NOMO-1 treated with dmso at 0.1 percent for 144 hours (cell line): Measurements from ENCODE around the gene DNAJC7.
"Not testable (repeated sequence)": the region's sequence is repeated elsewhere in the genome, so short reads cannot be mapped to it uniquely, and the experiment has no call there.

Experiments used
- DNase-seq: peaks from one replicate; lab custom pipeline; 2025; ENCODE audit not compliant: unreplicated experiment; lab: John Stamatoyannopoulos, UW

The DNAJC7 gene

DNA sequence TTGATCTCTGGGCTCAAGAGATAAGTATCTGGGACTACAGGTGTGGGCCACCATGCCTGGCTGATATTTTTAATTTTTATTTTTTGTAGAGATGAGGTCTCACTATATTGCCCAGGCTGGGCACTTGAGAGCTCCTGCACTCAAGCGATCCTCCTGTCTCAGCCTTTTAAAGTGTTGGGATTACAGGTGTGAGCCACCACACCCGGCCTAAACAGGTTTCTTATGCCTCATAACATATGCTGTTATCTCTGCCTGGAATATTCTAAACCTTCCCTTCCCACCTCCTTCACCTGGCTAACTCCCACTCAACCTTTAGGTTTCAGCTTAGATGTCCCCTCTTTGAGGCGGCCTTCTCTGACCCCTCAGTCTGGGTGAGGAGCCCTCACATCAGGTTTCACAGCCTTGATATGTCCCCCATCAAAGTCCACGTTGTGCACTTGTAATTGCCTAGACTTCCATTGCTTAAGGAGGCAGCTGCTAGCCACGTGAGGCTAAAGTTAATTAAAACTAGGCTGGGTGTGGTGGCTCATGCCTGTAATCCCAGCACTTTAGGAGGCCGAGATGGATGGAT lies 59.3 kb downstream of the DNAJC7 start:
- DNase-seq, result no peak

DNA sequence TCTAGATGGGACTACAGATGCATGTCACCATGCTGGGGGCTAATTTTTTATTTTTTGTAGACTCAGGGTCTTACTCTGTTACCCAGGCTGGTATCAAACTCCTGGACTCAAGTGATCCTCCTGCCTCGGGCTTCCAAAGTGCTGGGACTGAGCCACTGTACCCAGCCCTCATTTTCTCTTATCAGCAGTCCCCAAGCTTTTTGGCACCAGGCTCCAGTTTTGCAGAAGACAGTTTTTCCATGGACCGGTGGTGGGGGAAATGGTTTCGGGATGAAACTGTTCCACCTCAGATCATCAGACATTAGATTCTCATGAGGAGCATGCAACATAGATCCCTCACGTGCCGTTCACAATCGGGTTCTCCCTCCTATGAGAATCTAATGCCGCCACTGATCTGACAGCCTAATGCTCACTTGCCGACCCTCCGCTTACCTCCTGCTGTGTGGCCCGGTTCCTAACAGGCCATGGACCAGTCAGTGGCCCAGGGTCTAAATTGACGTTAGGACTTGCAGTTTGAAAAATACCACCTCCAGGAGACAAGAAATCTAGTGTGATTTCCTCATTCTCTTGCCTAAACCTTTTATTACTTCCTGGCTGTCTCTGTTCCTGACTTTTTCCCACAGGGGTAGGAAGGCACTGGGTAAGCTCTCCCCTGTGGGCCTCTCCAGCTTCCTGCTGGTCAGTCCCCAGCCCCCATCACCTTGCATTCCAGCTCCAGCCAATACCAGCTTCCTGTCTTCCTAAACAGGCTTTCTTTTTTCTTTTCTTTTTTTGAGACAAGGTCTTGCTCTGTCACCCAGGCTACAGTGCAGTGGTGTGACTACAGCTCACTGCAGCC lies 60.0 kb downstream of the DNAJC7 start:
- no peak for DNase-seq

DNA sequence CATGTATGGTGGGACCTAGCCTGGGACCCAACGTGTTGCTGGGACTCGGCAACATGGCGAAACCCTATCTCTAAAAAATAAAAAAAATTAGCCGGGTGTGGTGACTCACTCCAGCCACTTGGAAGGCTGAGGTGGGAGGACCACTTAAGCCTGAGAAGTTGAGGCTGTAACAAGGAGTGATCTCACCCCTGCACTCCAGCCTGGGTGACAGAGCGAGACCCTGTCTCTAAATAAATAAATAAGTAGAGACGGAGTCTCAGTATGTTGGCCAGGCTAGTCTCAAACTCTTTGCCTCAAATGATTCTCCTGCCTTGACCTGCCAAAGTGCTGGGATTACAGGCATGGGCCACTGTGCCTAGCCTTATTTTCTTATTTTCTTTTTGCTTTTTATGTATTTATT lies 60.7 kb downstream of the DNAJC7 start:
- no peak for DNase-seq

DNA sequence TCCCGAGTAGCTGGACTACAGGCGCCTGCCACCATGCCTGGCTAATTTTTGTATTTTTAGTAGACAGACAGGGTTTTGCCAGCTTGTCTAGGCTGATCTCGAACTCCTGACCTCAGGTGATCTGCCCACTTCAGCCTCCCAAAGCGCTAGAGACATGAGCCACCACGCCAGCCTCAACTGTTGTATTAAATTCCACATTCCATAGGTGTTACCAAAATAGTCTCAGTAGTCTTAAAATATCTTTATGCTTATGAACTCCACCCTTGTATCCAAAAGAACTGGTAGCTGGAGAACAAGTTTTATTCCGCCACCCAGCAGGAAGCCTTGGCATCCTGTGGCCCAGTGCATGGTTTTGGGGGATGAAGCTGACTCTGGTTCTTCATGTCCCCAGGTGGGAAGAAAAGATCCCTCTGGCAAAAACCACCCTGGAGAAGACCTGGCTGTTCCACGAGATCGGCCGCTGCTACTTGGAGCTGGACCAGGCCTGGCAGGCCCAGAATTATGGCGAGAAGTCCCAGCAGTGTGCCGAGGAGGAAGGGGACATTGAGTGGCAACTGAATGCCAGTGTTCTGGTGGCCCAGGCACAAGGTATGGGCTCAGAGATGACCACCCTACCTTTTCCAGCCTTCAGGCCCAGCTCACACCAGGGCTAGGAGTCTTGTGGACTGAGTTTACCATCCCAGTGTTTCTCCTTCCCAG lies 68.3 kb downstream of the DNAJC7 start:
- no peak for DNase-seq

DNA sequence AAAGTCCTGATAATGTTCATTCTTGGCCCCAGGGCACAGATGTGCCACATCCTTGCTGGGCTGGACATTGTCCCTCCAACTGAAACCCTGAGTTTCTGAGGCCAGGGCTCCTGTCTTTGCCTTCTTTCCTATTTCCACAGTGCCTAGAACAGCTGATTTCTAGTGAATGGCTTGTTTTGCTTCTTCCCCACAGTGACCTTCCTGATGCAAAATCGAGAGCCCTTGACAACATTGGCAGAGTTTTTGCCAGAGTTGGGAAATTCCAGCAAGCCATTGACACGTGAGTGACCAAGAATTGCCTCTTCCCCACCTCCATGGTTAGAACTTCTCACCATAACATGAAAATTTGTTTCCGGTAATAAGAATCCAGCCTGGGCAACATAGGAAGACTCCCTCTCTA lies 72.3 kb downstream of the DNAJC7 start:
- DNase-seq, result no peak

DNA sequence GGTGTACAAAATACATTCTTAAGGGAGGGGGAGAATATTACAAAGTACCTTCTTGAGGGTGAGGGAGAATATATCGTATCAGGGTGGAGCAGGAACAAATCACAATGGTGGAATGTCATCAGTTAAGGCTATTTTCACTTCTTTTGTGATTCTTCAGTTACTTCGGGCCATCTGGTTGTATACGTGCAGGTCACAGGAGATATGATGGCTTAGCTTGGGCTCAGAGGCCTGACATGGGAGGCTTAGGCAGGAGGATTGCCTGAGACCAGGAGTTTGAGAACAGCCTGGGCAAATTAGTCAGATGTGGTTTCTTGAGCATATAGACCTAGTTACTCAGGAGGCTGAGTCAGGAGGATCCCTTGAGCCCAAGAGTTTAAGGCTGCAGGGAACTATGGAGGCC lies 73.7 kb downstream of the DNAJC7 start:
- DNase-seq, result no peak

DNA sequence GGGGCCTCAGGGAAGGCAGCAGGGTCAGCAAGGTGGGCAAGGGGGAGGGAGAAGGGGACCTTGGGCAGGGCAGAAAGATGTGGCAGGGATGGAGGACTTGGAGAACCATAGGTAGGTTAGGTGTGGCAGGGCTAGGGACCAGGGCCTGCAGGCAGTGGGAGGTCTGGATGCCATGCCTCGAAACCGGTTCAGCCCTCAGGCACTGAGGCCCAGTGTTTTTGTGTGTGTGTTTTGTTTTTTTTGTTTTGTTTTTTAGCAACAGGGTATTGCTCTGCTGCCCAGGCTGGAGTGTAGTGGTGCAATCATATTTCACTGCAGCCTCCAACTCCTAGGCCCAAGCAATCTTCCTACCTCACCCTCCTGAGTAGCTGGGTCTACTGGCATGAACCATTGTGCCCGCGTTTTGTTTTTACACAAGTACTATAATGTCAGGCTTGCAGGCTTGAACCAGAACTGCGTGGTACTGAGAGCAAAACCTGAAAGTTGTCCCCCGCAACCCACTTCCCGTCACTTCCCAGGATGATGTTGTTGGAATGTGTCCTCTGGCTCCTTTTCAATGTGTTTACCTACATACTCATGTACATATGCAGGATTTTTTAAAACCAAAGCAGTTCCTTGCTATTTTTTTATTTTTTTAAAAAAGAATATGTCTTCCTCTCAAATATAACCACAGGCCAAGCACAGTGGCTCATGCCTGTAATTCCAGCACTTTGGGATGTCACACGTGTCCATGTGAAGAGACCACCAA lies 74.4 kb downstream of the DNAJC7 start:
- no peak for DNase-seq

DNA sequence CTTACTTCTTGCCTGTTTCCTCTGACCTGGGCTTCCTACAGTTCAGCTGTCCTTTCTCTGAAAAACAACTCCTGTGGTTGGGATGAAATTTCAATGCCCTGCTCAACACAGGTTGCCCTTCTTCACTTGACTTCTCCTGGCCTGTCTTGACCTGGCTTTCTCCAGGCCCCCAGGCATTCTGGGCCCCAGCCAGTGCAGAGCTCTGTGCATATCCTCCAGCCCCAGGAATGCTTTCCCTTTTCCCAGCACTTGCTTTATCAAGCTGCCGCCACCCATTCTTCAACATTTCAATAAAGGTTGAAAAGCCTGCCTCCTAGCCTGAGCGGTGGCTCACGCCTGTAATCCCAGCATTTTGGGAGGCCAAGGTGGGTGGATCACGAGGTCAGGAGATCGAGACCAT lies 76.1 kb downstream of the DNAJC7 start:
- DNase-seq, result no peak

DNA sequence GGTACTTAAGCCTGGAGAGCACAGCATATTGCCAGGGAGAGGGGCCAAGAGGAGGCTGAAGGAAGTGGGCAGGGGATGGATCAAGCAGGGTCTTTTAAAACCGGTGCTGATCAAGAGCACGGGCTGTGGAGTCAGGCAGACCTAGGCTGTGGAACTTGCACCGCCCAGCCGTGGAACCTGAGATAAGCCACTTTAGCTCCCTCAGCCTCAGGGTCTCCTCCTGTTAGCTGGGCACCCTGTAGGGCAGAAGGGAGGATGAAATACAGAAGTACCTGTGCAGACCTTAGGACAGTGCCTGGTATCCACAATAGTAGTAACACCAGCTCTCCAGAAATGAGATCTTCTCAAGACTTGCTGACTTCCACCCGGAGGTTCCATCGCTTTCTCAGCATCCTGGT lies 77.5 kb downstream of the DNAJC7 start:
- no peak for DNase-seq

DNA sequence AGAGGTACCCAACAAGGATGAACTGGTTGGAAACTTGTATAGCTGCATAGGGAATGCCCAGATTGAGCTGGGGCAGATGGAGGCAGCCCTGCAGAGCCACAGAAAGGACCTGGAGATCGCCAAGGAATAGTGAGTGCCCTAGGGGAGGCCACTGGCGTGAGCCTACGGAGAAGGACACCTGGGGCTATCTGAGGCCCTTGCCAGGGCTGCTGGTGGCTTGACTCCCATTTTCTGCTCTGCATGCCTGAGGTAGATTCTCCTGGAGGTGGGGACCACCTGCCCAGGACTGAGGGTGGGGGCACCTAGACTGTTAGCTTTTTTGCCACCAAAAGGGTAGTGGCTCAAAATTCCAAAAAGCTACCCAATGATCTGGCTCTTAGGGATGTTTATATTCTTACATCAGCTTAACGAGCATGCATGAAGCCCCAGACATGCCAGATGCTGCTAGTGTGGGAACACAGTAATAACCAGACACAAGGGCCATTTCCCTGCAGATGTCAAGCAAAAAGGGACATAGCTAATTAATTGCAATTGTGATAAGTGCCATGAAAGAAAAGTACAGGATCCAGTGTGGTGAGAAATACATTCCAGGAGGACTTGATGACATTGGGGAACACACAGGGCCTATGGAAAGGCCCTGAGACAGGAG lies 78.1 kb downstream of the DNAJC7 start:
- DNase-seq, result no peak

DNA sequence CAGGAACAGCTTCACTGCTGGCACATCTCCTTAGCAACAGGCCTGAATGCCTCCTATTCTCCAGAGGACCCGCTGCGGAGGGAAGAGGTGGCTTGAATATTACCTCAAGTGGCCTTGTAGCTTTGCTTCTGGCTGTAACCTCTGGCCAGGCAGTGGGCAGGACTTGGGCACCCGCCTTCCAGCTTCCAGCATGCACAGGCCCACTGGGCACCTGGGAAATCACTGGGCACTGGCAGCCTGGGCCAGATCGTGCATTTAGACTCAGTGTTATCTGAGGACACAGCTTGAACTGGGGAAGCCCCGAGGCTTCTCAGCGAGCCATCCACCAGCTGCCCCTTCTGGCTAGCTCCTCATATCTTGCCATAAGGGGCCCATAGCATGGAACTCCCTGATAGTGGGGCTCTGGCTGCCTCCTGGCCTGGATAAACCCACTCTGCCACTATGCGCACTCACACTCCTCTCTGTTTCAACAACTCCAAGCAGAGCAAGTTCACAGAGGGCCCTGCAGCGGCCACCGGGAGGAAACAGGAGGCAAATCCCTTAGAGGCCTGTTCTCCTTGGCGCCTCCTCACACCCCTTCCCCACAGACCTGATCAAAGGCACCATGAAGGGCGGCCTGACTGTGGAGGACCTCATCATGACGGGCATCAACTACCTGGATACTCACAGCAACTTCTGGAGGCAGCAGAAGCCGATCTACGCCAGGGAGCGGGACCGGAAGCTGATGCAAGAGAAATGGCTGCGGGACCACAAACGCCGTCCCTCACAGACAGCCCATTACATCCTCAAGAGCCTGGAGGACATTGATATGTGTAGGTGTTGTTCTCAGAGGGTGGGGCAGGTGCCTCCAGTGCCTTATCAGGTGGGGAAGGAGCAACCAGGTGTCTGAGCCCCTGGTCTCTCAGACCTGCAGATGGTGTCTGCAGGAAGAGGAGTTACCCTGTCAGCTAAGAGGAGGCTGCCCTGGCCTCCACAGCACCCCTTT lies 79.0 kb downstream of the DNAJC7 start:
- DNase-seq, result no peak

DNA sequence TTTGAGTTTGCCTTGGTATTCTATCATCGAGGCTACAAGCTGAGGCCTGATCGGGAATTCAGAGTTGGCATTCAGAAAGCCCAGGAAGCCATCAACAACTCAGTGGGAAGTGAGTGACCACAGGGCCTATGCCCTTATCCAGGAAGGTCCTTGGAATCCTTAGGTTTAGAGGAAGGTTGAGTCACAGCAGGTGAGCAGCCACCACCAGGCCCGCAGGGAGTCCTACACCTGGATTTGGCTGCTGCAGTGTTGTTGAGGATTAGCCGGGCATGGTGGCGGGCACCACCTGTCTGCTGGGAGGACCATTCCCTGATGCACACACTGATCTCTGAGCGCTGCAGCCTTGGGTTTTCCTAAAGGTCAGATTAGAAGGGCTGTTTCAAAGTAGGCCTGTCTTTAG lies 81.6 kb downstream of the DNAJC7 start:
- no peak for DNase-seq

DNA sequence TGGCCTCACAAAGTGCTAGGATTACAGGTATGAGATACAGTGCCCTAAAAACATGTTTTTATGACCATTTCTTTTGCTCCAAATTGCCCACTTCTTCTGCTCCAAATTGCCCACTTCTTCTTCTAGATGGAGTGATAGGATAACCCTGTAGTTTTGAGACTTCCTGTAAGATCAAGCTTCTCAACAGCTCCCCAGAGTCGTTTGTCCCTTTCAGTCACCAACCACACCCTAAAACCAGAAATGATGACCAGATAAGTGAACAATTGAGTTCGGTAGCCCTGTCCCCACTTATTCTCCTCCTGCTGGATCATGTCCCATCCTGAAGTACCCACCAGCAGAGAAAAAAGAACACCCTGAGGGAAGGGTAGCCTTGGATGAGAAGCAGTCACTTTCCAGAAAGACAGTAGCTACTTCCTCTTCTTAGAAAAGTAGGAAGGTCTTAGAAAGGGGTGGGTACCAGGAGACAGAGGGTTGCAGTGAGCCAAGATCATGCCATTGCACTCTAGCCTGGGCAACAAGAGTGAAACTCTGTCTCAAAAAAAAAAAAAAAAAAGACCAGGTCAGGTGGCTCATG lies 84.3 kb downstream of the DNAJC7 start:
- peak; percentile 78 for DNase-seq

DNA sequence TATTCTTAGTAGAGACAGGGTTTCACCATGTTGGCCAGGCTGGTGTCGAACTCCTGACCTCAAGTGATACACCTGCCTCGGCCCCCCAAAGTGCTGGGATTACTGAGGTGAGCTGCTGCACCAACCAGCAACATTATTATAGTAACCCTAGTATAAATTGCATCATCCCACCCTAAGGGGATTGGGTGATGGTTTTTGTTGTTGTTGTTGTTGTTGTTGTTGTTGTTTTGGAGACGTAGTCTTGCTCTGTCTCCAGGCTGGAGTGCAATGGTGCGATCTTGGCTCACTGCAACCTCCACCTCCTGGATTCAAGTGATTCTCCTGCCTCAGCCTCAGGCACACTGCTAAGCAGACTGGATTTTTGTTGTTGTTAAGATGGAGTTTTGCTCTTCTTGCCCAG lies 85.5 kb downstream of the DNAJC7 start:
- not testable (repeated sequence) for DNase-seq

DNA sequence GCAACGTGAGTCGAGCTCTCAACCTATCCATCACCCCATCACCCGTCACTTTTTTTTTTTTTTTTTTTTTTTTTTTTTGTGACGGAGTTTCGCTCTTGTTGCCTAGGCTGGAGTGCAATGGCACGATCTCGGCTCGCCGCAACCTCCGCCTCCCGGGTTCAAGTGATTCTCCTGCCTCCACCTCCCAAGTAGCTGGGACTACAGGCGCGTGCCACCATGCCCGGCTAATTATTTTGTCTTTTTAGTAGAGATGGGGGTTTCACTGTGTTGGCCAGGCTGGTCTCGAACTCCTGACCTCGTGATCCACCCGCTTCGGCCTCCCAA lies 86.4 kb downstream of the DNAJC7 start:
- DNase-seq, result not testable (repeated sequence)

DNA sequence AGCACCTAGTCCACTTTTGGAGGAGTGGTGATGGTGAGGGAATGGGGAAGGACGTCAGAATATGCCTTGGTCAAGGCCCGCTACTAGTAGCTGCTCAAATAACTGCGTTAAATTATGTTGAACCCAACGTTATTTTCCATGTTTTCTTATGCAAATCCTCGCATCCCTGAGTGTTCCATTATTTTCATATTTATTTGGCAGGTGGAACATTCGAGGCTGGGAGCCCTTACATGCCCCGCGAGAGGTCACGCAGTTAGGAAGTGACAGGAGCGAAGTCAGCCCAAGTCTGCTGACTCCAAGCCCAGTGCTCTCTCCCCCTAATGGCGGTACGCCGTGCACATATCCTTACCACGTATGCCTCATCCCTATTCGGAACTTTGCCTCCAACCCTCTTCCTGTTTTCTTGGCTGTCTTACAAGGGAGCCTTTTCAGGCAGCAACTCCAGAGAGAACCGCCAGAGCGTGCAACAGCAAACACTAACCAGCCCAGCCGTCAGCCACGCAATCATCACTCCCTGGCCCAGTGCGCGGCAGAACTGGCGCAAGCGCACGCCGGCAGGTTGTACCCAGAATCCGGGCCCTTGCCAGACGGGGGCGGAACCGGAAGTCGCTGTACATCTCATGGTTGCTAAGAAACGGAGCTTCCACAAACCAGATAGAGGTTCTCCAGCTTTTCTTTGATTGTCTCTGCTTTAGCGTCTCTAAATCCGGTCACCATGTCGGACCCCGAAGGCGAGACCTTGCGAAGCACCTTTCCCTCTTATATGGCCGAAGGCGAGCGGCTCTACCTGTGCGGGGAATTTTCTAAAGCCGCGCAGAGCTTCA lies 87.0 kb downstream of the DNAJC7 start, which contains the start of gene ODAD4:
Gene ODAD4, plus strand, starts transcription at position 609 of the 824 bp plus-strand sequence. Its CDS starts 107 bp downstream, at position 716.
- peak; percentile 97 for DNase-seq

DNA sequence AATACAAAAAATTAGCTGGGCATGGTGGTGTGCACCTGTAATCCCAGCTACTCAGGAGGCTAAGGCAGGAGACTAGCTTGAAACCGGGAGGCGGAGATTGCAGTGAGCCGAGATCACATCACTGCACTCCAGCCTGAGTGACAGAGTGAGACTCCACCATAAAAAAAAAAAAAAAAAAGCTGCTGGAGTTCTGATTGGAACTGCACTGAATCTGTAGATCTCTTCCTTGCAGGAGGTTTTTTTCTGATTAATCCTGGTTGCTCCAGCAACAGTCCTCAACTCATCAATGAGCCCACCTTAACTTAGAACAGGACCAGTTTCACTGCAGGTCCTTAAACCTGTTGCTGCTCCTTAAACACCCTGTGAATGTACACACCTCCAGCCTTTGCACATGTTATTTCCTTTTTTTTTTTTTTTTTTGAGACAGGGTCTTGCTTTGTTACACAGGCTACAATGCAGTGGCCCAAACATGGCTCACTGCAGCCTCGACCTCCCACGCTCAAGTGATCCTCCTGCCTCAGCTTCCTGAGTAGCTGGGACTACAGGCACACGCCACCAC lies 88.5 kb downstream of the DNAJC7 start:
- DNase-seq, result no peak
